Measurements from ENCODE around the gene KCNQ1. TPM values are rescaled to one million over a fixed set of nuclear protein-coding genes. Genes with fewer than 3 reads are reported as not detected.

The KCNQ1 gene
- total RNA-seq, 3 donors from 2014 or later, result 15.5 to 44.7 (median 37.4) TPM

DNA sequence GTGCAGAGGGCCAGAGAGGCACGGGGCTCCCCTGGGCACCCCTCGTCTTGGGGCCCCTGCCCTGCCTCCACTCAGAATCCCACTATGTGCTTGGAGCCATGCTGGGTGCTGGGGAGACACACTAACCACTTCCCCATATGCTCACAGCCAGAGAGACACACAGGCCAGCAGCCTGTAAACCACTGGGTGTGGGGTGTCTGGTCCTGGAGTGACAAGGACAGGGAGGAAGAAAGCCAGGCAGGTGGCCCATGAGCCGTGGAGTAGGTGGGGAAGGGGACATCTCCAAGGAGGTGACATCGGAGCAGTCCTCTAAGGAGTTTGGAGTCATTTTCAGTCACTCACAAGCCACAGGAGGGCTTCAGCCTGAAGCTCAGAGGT lies 381.9 kb downstream of the KCNQ1 start:
- H3K4me1 ChIP-seq (ENCODE audit: low read depth), result no peaks in the 10 kb centered on the region
- peaks cover 8% of the 10 kb centered on the region for H3K9me3 ChIP-seq
- H3K36me3 ChIP-seq (ENCODE audit: low read depth), result no peaks in the 10 kb centered on the region
- intact Hi-C loops (cut with DNase I, micrococcal nuclease), result no loop called here
- peak in 1 of 3 donors; percentile 43 for DNase-seq
- no peak overlapping the region for H3K4me3 ChIP-seq
- peak; percentile 19 for ATAC-seq
- no peak for TF ChIP-seq CTCF (IDR thresholded peaks at IDR 0.05)

DNA sequence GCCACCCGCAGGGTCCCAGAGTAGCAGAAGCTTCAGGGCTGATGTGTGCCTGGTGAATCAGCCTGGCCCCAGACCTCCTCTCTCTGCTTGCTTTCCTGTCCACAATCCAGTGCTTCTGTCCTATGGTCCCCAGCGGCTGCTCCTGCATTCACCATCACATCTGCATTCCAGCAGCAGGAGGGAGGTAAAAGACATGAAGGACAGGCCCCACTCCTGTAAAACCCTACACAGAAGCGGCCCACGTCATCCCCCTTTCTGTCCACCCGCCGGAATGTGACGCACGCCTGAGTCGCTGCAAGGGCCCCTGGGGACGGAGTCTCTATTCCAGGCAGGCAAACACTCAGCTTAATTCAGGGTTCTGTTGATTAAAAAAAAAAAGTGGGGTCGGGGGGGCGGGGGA lies 382.4 kb downstream of the KCNQ1 start:
- Histone ChIP-seq H3K36me3 (ENCODE audit: low read depth) (no peaks in the 10 kb centered on the region), H3K9me3 (peaks cover 8% of the 10 kb centered on the region), H3K4me3 (no peak overlapping the region), H3K4me1 (ENCODE audit: low read depth) (no peaks in the 10 kb centered on the region)
- no peak for TF ChIP-seq CTCF (IDR thresholded peaks at IDR 0.05)
- DNase-seq (peak in 1 of 3 donors; percentile 27), ATAC-seq (no peak)
- intact Hi-C loops (cut with DNase I, micrococcal nuclease), result no loop called here

GRCh38 chr11:2827792-2828191 lies 383.0 kb downstream of the KCNQ1 start:
- H3K4me3 ChIP-seq, result no peak overlapping the region
- no peaks in the 10 kb centered on the region for H3K36me3 ChIP-seq (ENCODE audit: low read depth)
- DNase-seq (peak in 1 of 3 donors; percentile 33), ATAC-seq (no peak)
- H3K9me3 ChIP-seq, result peaks cover 4% of the 10 kb centered on the region
- intact Hi-C loops (cut with DNase I, micrococcal nuclease), result no loop called here
- no peak for TF ChIP-seq CTCF (IDR thresholded peaks at IDR 0.05)
- no peaks in the 10 kb centered on the region for H3K4me1 ChIP-seq (ENCODE audit: low read depth)

DNA sequence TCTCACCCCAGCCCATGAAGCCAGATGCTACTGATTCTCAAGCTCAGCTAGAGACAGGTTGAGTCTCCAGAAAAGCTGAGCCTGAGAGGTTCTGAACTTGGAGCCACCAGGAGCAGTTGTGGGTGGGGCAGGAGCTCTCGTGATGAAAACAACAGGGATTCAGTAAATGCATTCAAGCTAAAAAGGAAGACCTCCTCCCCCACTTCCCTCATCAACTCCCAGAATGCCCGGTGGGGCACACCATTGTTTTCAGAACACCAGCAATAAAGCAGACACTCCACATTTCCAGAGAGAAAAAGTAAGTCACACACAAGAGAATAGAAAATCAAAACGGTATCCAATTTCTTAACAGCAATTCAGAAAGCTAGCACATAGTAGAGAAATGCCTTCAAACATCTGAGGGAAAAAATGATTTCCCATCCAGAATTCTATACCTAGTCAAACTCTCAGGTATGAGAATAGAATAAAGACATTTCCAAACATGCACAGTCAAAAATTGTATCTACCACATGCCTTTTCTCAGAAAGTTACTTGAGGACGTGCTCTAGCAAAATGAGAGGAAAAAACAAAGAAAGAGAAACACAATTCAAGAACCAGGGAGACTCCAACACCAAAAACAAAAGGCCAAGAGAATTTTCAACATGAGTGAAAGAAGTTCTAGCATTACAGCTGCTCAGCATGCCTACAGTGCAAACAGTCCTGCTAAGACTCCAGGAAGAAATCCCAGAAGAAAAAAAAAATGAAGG lies 383.9 kb downstream of the KCNQ1 start:
- no peaks in the 10 kb centered on the region for H3K9me3 ChIP-seq
- no peak for TF ChIP-seq CTCF (IDR thresholded peaks at IDR 0.05)
- no peak overlapping the region for H3K4me3 ChIP-seq
- DNase-seq (no peak), ATAC-seq (no peak)
- no peaks in the 10 kb centered on the region for H3K4me1 ChIP-seq (ENCODE audit: low read depth)
- H3K36me3 ChIP-seq (ENCODE audit: low read depth), result no peaks in the 10 kb centered on the region
- intact Hi-C loops (cut with DNase I, micrococcal nuclease), result no loop called here

DNA sequence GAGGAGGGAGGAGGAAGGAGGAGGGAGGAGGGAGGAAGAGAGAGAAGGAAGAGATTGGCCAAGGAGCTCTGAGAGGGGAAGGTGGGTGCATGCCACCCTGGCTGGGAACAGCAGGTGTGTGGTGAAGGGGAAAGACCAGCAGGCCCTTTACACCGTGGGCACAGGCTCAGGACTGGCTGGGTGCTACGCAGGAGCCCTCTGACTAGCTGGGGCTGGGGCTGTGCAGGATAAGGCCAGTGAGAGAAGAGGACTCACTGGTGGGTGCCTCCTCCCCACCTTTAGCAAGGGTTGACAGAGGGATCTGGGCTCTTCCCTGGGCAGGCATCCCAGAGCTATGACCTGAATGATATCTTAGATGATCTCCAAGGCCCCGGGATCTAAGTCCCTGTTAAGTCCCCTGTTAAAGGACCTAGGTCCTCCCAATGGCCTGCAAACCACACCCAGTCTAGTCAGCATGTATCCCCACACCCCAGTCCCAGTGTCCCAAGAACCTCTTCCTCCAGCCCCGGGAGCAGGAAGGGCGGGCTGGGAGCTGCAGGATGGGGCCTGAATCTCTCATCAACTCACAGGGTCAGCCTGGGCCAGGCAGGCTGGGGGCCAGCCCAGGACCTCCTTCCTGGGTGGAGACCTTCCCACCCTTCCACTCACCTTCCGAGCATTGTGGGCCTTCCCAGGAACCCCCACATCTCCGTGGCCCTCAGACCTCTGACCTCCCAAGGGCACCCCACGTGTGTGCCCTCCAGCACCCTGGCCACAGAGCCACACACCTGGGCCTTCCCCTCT lies 385.4 kb downstream of the KCNQ1 start:
- H3K36me3 ChIP-seq (ENCODE audit: low read depth), result no peaks in the 10 kb centered on the region
- no peaks in the 10 kb centered on the region for H3K9me3 ChIP-seq
- intact Hi-C loops (cut with DNase I, micrococcal nuclease), result no loop called here
- no peaks in the 10 kb centered on the region for H3K4me1 ChIP-seq (ENCODE audit: low read depth)
- no peak overlapping the region for H3K4me3 ChIP-seq
- ATAC-seq, result no peak
- no peak for TF ChIP-seq CTCF (IDR thresholded peaks at IDR 0.05)
- DNase-seq, result peak in 1 of 3 donors; percentile 22
